Measurements from ENCODE around the gene DUSP11. TPM values are rescaled to one million over a fixed set of nuclear protein-coding genes. Genes with fewer than 3 reads are reported as not detected.
"Not testable (repeated sequence)": the region's sequence is repeated elsewhere in the genome, so short reads cannot be mapped to it uniquely, and the experiment has no call there.

The DUSP11 gene
- total RNA-seq, 2 donors from 2014 or later: 12.5 to 13.7 TPM

DNA sequence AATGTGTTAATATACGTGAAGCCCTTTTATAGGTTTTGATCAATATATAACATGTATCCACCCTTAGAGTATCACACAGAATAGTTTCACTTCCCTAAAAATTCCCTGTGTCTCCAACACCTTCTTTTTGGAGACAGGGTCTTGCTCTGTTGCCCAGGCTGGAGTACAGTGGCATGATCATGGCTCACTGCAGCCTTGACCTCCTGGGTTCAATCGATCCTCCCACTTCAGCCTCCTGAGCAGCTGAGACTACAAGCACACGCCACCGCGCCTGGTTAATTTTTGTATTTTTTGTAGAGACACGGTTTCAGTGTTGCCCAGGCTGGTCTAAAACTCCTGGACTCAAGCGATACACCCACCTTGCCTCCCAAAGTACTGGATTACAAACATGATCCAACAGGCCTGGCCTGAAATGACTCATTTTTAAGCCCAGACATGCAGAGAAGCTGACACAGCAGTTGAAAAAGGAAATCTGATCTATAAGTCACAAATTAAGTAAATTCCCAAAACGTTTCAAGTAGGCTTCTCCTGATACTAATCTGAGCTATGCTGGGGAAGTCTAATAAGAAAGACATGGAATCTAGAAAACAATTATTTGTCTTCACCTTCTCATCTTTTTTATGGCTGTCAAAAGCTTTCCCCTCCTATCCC is 2.9 kb downstream of the DUSP11 start:
- DNase-seq (no peak), ATAC-seq (no peak)
- intact Hi-C loops (cut with DNase I): no loop called here

GRCh38 chr2:73776381-73776780 is 3.5 kb downstream of the DUSP11 start:
- intact Hi-C loops (cut with DNase I): no loop called here
- ATAC-seq: no peak
- no peak for DNase-seq

DNA sequence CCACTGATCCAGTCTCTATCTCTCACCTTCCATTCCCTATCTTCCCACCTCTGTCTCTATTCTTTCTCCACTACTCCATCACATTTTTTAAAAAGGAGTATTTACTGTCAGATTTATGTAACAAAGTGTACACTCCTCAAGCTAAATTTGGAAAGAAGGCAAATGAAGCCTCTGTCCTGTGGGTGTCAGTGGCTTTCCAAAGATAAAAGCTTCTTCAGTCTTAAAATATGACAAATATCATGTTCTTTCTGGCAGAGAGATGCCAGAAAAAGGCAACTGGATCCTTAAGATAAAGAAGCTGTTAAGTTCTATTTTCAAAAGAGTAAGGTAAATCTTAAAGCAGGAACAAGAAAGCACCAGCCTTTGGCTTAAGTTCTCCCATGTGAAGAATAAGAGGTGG is 7.1 kb downstream of the DUSP11 start:
- ATAC-seq (no peak), DNase-seq (no peak)
- intact Hi-C loops (cut with DNase I): no loop called here

GRCh38 chr2:73770725-73771124 is 9.2 kb downstream of the DUSP11 start:
- DNase-seq (no peak), ATAC-seq (no peak)
- intact Hi-C loops (cut with DNase I): no loop called here

GRCh38 chr2:73766994-73767393 is 12.9 kb downstream of the DUSP11 start:
- no peak for ATAC-seq
- intact Hi-C loops (cut with DNase I): no loop called here
- no peak for DNase-seq

DNA sequence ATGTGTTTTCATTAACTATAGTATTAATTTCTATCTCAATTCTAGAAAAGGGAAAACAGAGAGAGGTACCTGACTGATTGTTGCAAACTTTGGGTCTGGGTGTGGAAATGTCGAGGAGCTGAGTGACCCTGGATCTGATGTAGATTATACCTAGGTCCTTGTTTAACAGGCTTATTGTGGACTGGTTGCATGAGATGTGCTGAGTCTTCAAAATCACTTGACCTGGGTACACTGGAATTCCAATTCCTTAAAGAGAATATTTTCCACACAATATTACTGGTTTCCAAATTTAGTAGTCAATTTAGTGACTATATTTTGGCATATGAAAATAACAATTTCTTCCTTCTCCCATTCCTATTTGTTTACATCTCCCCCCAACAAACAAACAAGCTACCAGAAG is 13.6 kb downstream of the DUSP11 start:
- ATAC-seq: no peak
- no peak for DNase-seq
- intact Hi-C loops (cut with DNase I): no loop called here

DNA sequence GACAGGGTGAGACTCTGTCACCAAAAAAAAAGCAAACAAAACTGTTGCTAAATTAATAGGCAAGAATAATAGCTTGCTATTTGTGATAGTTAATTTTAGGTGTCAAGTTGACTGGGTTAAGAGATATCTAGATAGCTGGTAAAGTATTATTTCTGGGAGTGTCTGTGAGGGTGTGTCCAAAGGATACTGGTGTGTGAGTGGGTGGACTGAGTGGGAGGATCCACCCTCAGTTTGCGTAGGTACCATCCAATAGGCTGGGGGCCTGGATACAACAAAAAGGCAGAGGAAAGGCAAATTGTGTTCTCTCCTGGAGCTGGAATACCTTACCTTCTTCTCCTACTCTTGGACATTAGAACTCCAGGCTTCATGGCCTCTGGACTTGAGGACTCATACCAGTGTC is 15.0 kb downstream of the DUSP11 start:
- DNase-seq (no peak), ATAC-seq (no peak)
- intact Hi-C loops (cut with DNase I): no loop called here

DNA sequence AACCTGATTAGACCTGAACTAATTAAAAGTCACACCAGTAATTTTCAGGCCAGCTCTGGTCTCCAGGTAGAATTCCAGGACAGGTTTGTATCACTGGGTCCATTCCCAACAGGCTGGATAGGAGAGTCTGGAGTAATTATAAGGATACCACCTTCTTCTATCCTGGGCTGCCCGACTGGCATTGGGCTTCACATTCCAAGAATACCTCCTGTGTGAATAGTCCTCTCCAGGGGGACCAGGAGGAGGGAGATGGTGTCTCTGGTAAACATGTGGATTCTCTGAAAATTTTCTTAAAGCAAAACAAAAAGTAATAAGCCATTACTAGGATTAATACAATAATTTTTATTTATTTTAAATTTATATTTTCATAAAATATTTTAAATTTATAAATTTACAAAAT is 17.3 kb downstream of the DUSP11 start:
- DNase-seq (no peak), ATAC-seq (no peak)
- intact Hi-C loops (cut with DNase I): no loop called here

DNA sequence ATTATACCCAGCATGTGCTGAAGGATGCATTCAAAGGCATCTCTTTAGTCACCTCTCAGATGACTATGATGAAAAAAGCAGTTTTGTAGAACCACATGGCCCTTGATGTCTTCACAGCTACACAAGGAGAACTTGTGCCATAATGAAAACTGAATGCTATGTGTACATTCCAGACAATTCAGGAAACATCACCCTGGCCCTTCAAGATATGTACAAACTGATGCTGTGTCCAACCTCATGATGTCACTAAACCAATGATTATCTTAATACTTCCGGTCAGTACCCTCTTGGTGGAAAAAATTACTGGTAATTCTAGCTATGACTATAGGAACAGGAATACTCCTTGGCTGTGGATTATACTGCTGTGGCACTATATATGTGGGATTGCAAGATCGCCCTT is 20.0 kb downstream of the DUSP11 start:
- intact Hi-C loops (cut with DNase I): no loop called here
- ATAC-seq (no peak), DNase-seq (no peak)

DNA sequence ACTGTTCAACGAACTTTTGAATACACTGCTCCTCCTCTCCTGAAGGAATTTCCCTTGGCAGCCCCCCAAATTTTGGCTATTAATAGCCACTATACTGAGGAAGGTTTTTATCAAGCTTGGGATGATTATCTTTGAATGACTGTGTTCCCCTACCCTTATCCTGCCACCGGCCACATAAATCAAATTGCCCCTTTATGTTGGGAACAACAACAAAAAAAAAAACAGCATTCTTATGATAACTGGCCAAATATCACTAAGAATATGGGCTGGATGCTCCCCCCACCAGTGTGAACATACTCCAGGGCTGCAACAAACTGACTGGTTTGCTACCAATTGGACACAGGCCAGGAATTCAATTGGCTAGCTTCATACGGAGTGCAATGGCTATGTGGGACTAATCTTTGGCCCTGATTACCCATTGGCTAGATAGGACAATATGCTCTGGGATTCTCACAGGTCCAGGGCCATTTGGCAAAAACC is 20.6 kb downstream of the DUSP11 start:
- DNase-seq: peak; percentile 38
- ATAC-seq: peak; percentile 78 to 92
- intact Hi-C loops (cut with DNase I): no loop called here

- DNase-seq; intact Hi-C loops (cut with DNase I); ATAC-seq: not testable (repeated sequence)
Observed at GRCh38 chr2:73754332-73754731, 25.6 kb downstream of the DUSP11 start.

DNA sequence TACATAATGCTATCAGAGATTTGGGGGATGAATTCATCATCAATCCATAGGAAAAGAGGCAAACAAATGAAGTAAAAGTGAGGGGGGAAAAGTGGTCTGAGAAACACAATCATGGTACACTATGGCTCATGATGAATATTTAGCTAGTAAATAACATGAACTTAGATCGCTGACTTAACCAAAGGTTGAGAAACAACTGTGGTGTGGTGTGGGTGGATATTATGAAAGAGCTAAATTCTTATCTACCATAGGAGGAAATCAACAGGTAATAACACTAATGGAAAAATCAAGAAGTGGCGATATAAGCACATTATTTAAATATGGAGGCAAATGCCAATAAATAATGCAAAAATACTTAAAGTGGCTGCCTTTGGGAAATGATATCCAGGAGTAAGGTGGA is 30.6 kb downstream of the DUSP11 start:
- ATAC-seq: no peak
- intact Hi-C loops (cut with DNase I): no loop called here

DNA sequence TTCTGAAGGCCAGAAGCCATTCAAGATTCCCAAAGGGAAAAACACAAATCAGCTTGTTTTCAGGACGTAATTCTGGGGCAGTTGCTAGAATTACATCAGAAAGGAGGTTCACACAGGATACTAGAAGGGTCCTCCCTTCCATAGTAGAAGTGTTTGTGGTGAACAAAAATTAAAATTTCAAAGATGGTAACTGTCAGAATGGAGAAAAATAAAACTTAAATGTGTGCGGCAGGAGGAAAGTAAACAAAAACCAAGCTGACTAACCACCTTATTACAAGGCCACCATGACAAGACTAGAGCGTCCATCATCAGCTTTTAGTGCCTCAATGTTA is 33.1 kb downstream of the DUSP11 start:
- no peak for ATAC-seq
- no peak for DNase-seq

More for the DNA sequence above, 30.6 kb downstream of the DUSP11 start:
- DNase-seq: no peak

DNA sequence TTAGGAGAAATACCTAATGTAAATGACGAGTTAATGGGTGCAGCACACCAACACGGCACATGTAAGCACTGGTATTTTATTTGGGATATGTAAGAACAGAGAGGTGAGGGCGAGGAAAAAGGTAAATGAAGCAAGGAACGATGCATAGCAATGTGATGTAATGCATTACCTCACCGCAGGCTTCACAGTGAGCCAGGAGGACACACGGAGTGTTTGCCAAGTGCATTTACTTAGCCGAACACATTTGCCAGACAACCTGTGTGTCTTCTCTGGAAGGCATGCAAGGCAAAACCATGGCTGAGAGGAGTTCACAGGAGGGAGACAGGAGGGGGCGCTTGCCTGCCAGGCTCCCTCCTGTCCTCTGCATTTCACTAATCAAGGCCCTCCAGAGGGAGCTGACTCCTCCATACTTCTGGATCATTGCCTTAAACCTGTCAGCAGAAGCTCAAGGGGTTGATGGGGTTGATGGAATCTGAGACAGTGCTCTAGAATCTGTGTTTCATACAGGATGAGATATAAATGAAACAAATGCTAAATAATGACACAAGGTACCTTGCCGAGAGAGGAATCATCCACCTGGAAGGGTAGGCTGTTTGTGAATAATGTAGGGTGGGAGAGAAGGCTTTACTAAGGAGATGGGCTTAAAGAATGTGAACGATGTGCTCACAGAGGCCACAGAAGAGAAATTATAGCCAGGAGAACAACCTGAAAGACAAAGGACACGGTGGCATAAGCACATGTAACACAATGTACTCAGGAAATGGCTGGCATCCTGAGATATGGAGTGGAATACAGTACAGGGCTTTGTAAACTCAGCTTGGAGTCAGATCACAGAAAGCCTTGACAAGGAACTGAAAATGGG is 33.7 kb downstream of the DUSP11 start:
- intact Hi-C loops (cut with DNase I): no loop called here
- no peak for ATAC-seq

More for the DNA sequence above, 33.1 kb downstream of the DUSP11 start:
- intact Hi-C loops (cut with DNase I): no loop called here

DNA sequence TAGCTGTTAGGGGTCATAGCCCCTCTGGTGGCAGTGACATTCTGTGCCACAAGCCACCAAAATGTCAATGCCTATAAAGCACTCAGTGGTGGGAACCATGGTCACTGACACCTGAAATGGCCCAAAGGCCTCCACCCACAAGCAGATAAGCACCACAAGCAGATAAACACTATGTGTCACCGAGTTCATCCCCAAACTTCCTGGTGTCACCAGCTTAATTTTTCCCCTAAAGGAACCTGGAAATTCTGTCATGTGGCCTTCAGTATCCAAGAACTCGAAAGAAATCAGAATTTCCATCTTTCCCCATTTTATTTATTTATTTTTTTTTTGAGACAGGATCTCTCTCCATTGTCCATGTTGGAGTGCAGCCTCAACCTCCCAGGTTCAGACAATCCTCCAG is 39.1 kb downstream of the DUSP11 start:
- no peak for ATAC-seq
- no peak for DNase-seq
- intact Hi-C loops (cut with DNase I): no loop called here

More for the DNA sequence above, 33.7 kb downstream of the DUSP11 start:
- no peak for DNase-seq

DNA sequence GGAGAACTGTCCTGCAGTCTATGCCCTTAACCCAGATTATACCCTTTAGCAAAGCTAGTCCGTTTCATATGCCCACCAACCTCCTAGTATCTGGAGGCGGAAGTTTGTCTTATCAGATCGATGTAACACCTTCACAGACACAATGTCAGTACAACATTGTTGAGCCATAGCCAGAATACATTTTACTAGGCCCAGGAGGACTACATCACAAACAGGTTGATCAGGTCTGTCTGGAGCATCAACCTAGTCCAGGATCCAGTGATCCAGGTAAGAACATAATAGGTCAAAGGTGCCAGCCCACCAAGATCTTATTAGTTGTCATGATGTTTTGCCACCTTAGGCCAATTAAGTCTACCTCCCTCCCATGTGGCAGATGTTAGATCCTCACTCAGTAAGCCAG is 40.8 kb downstream of the DUSP11 start:
- intact Hi-C loops (cut with DNase I): no loop called here
- DNase-seq (no peak), ATAC-seq (no peak)

GRCh38 chr2:73736855-73737779 is 42.8 kb downstream of the DUSP11 start, which contains the start of gene TPRKB:
TSS of gene TPRKB (minus strand) at chr2:73737345. CDS start at chr2:73734569, 2,776 bp downstream.
- DNase-seq: peak; percentile 97
- peak; percentile 100 for ATAC-seq
- intact Hi-C loops (cut with DNase I): no loop called here

- ATAC-seq (no peak), DNase-seq (no peak)
- intact Hi-C loops (cut with DNase I): no loop called here
Observed at GRCh38 chr2:73736378-73736777, 43.5 kb downstream of the DUSP11 start.

DNA sequence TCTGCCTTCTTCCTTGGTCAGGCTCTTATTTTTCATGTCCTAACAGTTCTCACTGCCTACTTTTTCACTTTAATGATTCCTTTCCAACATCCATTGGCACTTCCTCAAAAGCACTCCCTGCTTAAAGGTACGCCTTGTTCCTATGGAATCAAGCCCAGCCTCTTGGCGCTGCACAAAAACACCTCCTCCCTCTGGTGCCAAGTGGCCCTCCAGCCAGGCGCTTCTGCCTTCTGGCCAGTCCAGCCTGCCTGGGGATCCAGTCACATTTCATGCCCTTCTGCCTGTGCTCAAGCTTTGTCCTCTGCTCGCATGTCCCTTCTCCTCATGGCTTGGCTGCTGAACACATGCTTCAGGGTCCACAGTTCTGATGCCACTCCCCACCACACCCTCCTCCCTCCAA is 49.1 kb downstream of the DUSP11 start:
- ATAC-seq: peak; percentile 41 to 57
- intact Hi-C loops (cut with DNase I): no loop called here
- DNase-seq: no peak

DNA sequence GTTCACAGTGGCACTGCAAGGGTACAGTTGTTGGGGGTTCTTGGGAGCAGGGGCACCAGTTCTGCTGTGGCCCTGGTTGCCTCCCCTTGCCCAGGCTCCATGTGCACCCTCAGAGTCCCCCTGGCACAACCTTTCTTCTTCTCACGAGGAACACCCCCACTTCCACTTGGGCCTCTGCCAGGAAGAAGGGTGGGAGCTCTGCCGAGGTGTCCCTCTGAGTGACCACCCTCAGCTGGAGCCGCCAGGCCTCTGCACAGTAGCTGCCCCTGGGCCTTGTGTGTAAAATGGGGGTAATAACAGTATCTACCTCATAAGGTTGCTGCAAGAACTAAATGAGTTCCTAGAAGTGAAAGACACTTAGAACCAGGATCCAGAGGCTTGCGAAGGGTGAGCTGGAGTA is 51.2 kb downstream of the DUSP11 start:
- ATAC-seq (no peak), DNase-seq (no peak)
- intact Hi-C loops (cut with DNase I): no loop called here
